ENCODE data around the gene SYNPO.

Gene SYNPO

DNA sequence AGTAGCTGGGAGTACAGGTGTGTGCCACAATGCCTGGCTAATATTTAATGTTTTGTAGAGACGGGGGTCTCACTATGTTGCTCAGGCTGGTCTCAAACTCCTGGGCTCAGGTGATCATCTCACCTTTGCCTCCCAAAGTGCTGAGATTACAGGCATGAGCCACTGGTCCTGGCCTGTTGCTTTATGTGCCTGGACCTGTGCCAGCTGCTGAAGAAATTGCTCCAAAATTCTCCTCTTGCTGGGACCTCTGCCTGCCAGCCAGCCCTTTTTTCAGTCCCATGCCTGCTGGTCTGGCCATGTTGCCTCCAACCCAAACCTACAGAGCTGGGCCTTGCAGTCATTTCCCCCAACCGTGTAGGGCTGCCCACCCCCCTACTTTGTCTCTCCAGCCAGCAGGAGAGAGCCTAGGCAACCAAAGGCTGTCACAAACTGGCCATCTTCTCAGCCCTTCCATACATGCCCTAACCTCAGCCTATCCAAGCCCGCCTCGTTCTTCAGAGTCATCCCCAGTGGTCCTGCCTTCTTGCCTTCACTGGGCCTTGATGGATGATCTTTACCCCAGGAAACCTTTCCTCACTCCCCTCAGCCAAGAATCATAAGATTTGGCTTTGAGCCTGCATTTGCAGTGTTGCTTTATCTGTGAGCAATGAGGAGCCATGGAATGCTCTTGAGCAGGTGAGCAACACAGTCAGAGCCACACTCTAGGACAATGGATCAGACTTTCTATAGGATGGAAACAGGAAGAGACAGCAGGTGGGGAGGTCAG is 27.4 kb upstream of the SYNPO start:
- peaks cover 25% of the 10 kb centered on the region for H3K27me3 Mint-ChIP-seq
- DNase-seq (ENCODE audit: low spot score in 2 of 2) (no peak), ATAC-seq (replicated peaks; ENCODE audit: extremely low read depth, poor library complexity, severe bottlenecking) (no peak)
- no peaks in the 10 kb centered on the region for H3K9me3 Mint-ChIP-seq
- no peak overlapping the region for H3K27ac Mint-ChIP-seq (ENCODE audit: low read depth)
- no peaks in the 10 kb centered on the region for H3K36me3 Mint-ChIP-seq (ENCODE audit: insufficient read depth)
- H3K4me3 Mint-ChIP-seq = no peak overlapping the region
- H3K4me1 Mint-ChIP-seq = no peaks in the 10 kb centered on the region

DNA sequence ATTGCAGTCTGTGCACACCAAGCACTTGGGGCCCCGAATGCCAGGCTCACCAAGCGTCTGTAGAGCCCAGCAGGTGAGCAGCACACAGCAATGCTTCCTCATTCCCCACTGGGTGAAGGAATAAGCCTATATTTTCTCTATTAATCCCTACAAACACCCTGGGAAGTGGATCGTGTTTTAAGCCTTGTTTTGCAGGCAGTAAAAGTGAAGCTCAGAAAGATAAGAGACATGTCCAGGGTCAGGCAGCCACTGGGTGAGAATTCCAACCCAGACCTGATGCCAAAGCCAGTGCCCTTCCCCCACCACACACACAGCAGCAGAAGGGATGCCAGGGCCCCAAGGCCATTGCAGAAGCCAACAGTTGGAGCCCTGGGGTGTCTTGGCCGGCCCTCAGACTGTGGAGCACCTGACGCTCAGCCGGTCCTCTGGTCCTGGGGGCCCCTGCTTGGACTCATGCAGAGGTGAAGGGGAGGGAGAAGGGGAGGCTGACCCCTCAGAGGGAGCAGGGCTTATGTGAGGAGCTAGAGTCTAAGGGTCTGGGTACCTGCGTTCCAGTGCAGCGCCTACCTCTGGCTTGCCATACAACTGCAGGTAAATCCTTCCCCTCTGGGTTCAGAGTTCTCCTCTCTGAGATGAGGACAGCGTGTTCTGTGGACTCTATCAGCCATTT is 26.3 kb upstream of the SYNPO start:
- Mint-ChIP-seq H3K9me3 (no peaks in the 10 kb centered on the region), H3K27me3 (peaks cover 25% of the 10 kb centered on the region), H3K4me3 (no peak overlapping the region), H3K4me1 (no peaks in the 10 kb centered on the region), H3K36me3 (ENCODE audit: insufficient read depth) (no peaks in the 10 kb centered on the region), H3K27ac (ENCODE audit: low read depth) (no peak overlapping the region)
- ATAC-seq (replicated peaks; ENCODE audit: extremely low read depth, poor library complexity, severe bottlenecking) = no peak
- DNase-seq (ENCODE audit: low spot score in 2 of 2) = no peak

DNA sequence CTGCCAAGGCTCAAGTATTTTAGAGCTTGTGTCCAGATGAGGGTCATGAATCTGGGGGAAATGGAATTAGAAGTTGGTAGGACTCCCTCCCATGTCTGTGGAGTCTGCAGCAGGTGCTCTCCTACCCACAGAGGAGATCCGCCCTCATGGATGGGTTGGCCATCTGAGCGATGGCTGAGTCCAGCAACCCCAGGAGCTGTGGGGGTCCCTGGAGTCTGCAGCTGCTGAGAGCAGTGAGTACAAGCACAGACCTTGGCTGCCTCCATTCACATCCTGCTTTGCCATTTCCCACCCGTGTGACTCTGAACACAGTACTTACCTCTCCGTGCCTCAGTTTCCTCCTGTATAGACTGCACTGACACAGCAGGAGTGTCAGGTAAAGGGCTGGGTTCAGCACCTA is 25.8 kb upstream of the SYNPO start:
- Mint-ChIP-seq H3K27ac (ENCODE audit: low read depth) (no peak overlapping the region), H3K36me3 (ENCODE audit: insufficient read depth) (no peaks in the 10 kb centered on the region), H3K4me1 (no peaks in the 10 kb centered on the region), H3K27me3 (peaks cover 25% of the 10 kb centered on the region), H3K4me3 (no peak overlapping the region), H3K9me3 (no peaks in the 10 kb centered on the region)
- DNase-seq (ENCODE audit: low spot score in 2 of 2) = no peak
- ATAC-seq (replicated peaks; ENCODE audit: extremely low read depth, poor library complexity, severe bottlenecking) = no peak

DNA sequence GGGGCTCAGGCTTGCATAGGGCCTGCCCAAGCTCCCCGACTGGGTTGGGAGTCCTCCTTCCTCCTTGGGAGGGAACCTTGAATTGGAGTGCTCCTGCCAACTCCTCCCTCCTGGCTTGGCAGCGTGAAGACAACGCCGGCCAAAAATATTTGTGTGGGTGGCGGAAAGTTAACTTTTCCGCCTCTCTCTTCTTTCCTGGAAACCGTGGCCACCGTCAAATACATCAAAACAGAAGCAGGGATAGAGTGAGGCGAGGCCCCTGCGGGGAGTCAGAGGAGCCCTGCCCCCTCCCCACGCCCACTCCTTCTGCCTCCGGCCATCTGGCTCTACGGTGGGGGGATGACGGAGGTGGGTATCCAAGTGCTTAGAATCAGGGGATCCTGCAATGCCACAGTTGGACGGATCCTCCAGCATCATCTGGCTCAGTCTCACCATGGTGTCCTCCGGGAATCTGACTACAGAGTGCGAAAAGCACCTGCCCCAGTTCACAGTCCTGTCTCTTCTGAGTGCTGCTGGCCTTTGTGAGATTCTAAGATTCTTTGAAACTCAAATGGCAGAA is 25.2 kb upstream of the SYNPO start:
- no peak overlapping the region for H3K4me3 Mint-ChIP-seq
- H3K27me3 Mint-ChIP-seq = peaks cover 25% of the 10 kb centered on the region
- H3K4me1 Mint-ChIP-seq = no peaks in the 10 kb centered on the region
- H3K27ac Mint-ChIP-seq (ENCODE audit: low read depth) = no peak overlapping the region
- no peak for DNase-seq (ENCODE audit: low spot score in 2 of 2)
- no peaks in the 10 kb centered on the region for H3K9me3 Mint-ChIP-seq
- H3K36me3 Mint-ChIP-seq (ENCODE audit: insufficient read depth) = no peaks in the 10 kb centered on the region
- ATAC-seq (replicated peaks; ENCODE audit: extremely low read depth, poor library complexity, severe bottlenecking) = no peak

DNA sequence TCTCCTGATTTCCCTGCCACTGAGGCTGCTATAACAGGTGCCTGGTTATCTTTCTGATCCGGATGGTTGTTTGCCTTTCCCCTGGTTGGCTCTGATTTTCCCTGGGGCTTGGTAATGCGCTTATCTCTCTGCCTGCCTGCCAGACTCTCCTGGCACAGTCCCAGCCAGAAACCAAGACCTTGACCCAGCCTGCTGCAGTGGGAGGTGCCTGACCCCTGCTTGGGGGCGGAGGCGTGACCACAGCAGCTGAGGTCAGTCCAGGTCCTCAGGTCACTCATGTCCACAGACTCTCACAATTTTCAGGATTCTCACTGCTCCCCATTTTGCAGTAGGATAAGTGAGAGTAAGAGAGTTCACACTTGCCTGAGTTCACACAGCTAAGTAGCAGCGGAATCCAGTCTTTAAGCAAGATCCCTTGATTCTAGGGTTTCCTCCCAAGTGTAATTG is 24.4 kb upstream of the SYNPO start:
- peaks cover 25% of the 10 kb centered on the region for H3K27me3 Mint-ChIP-seq
- no peak overlapping the region for H3K27ac Mint-ChIP-seq (ENCODE audit: low read depth)

DNA sequence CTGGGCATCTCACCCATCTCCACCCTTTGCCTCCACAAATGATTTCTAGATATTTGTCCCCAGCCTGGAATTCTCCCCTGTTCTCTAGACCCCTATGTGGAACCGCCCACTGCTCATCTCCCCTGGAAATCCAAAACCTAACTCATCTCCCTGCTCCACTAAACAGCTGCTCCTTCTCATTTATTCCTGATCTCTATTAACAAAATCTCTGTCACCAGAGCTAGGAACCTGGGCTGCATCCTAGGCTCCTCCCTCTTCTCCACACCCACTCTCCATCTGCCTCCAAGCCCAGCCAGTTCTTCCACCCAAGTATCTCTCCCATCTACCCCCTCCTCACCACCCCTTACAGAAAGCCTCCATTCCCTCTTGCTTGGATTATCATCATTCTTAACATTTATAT is 24.0 kb upstream of the SYNPO start:
- Mint-ChIP-seq H3K4me3 (no peak overlapping the region), H3K27me3 (peaks cover 25% of the 10 kb centered on the region), H3K9me3 (no peaks in the 10 kb centered on the region), H3K27ac (ENCODE audit: low read depth) (no peak overlapping the region), H3K36me3 (ENCODE audit: insufficient read depth) (no peaks in the 10 kb centered on the region), H3K4me1 (no peaks in the 10 kb centered on the region)
- ATAC-seq (replicated peaks; ENCODE audit: extremely low read depth, poor library complexity, severe bottlenecking) = no peak
- DNase-seq (ENCODE audit: low spot score in 2 of 2) = no peak

More for the DNA sequence above, 24.4 kb upstream of the SYNPO start:
- DNase-seq (ENCODE audit: low spot score in 2 of 2) (no peak), ATAC-seq (replicated peaks; ENCODE audit: extremely low read depth, poor library complexity, severe bottlenecking) (no peak)
- Mint-ChIP-seq H3K4me3 (no peak overlapping the region), H3K4me1 (no peaks in the 10 kb centered on the region), H3K9me3 (no peaks in the 10 kb centered on the region), H3K36me3 (ENCODE audit: insufficient read depth) (no peaks in the 10 kb centered on the region)

GRCh38 chr5:150618163-150618562 is 22.3 kb upstream of the SYNPO start:
- DNase-seq (ENCODE audit: low spot score in 2 of 2) = no peak
- Mint-ChIP-seq H3K4me1 (no peaks in the 10 kb centered on the region), H3K9me3 (no peaks in the 10 kb centered on the region), H3K27me3 (peaks cover 25% of the 10 kb centered on the region), H3K27ac (ENCODE audit: low read depth) (no peak overlapping the region), H3K4me3 (no peak overlapping the region), H3K36me3 (ENCODE audit: insufficient read depth) (no peaks in the 10 kb centered on the region)
- ATAC-seq (replicated peaks; ENCODE audit: extremely low read depth, poor library complexity, severe bottlenecking) = no peak

- no peaks in the 10 kb centered on the region for H3K4me1 Mint-ChIP-seq
- no peaks in the 10 kb centered on the region for H3K36me3 Mint-ChIP-seq (ENCODE audit: insufficient read depth)
- ATAC-seq (replicated peaks; ENCODE audit: extremely low read depth, poor library complexity, severe bottlenecking) = no peak
- H3K27me3 Mint-ChIP-seq = peaks cover 27% of the 10 kb centered on the region
- no peak overlapping the region for H3K4me3 Mint-ChIP-seq
- H3K27ac Mint-ChIP-seq (ENCODE audit: low read depth) = no peak overlapping the region
- DNase-seq (ENCODE audit: low spot score in 2 of 2) = no peak
- no peaks in the 10 kb centered on the region for H3K9me3 Mint-ChIP-seq
Measured at GRCh38 chr5:150618588-150619281, 21.7 kb upstream of the SYNPO start.

DNA sequence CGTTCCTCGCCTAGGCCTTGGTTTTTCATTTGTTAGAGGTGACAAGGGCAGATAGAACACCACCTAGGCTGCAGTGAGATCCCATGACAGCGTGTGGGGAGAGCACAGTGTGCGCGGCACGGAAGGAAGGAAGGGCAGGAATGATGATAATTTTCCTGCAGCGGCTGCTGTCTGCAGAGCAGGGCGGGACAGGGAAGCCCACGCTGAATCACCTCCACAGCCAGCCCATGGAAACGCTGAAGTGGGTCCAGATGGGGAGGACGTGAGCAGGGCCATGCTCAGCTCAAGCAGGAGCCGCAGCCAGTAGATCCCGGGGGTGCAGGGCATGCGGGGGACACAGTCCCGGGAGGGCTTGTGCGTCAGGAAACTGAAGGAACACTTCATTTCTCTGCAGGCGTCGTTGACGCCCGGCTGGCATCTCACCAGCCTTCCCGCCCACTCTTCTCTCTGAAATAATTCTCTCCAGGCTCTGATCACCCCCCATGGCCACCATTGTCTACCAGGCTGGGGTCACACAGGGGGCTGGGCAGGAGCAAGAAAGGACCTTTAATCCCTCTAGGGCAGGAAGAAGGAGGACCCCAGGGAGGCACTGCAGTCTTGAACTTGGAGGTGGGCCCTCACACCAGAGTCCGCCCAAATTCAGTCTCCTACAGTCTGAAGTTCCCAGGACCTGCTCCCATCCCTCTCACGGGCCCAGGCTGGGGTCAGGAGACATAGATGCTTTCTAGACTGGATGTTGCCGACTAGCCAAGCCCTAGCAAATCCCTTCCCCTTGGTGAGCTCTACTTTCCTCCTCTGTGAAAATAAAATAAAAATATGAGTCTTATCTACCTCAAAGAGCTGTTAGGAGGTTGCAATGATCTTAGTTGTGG is 20.9 kb upstream of the SYNPO start:
- DNase-seq (ENCODE audit: low spot score in 2 of 2) = no peak
- H3K4me1 Mint-ChIP-seq = peaks cover 8% of the 10 kb centered on the region
- no peak overlapping the region for H3K27ac Mint-ChIP-seq (ENCODE audit: low read depth)
- no peak for ATAC-seq (replicated peaks; ENCODE audit: extremely low read depth, poor library complexity, severe bottlenecking)
- H3K4me3 Mint-ChIP-seq = no peak overlapping the region
- no peaks in the 10 kb centered on the region for H3K36me3 Mint-ChIP-seq (ENCODE audit: insufficient read depth)
- no peaks in the 10 kb centered on the region for H3K9me3 Mint-ChIP-seq
- H3K27me3 Mint-ChIP-seq = peaks cover 36% of the 10 kb centered on the region

DNA sequence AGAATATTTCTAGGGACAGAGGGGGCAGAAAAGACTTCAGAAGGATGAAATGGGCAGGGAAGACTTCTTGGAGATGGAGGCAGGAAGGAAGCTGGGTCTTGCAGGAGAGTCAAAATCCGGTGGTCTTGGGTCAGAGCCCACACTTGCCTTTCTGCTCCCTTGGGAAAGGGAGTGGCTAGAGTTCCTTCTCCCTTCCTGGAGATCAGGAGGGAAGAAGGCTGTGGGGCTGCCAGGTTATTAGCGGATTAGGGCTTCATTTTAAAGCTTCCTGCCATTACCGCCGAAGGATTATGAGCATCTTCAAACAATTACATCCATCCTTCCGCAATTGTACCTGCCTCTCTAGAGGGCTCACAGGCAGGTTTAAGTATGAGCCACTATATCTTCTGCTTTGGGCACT is 19.2 kb upstream of the SYNPO start:
- Mint-ChIP-seq H3K36me3 (ENCODE audit: insufficient read depth) (peaks cover 2% of the 10 kb centered on the region), H3K9me3 (no peaks in the 10 kb centered on the region), H3K27me3 (peaks cover 34% of the 10 kb centered on the region), H3K4me1 (peaks cover 8% of the 10 kb centered on the region), H3K27ac (ENCODE audit: low read depth) (peak overlapping the region; percentile 82), H3K4me3 (no peak overlapping the region)
- no peak for DNase-seq (ENCODE audit: low spot score in 2 of 2)
- ATAC-seq (replicated peaks; ENCODE audit: extremely low read depth, poor library complexity, severe bottlenecking) = no peak

DNA sequence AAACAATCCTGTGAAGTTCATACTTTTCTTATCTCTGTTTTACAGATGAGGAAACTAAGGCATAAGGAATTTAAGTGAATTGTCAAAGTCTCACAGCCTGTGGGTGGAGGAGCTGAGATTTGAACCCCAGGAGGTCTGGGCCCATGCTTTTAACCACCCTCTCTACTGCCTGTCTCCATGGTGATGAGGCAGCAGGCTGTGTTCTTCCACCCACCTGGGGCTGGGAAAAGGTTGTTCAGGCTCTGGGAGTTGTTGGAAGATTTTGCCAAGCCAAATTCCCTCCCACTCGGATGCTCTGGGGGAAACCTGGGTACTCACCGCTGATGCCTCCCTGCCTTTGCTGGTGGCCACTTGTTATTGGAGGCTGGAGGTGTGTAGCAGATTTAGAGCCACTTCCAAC is 18.3 kb upstream of the SYNPO start:
- no peak for DNase-seq (ENCODE audit: low spot score in 2 of 2)

More for the DNA sequence above, 18.3 kb upstream of the SYNPO start:
- Mint-ChIP-seq H3K27me3 (peaks cover 34% of the 10 kb centered on the region), H3K36me3 (ENCODE audit: insufficient read depth) (peaks cover 2% of the 10 kb centered on the region), H3K27ac (ENCODE audit: low read depth) (no peak overlapping the region), H3K4me1 (peaks cover 8% of the 10 kb centered on the region), H3K9me3 (no peaks in the 10 kb centered on the region), H3K4me3 (no peak overlapping the region)
- ATAC-seq (replicated peaks; ENCODE audit: extremely low read depth, poor library complexity, severe bottlenecking) = no peak
